ENCODE data around the gene MAGI2.

- TF ChIP-seq EZH2 (IDR thresholded peaks at IDR 0.05; ENCODE audit: borderline replicate concordance, low read depth, low read length, severe bottlenecking): no peak
- TF ChIP-seq CTCF (IDR thresholded peaks at IDR 0.05; ENCODE audit: borderline replicate concordance, extremely low read depth, low read length, poor library complexity, severe bottlenecking): no peak
These were observed 1432.6 kb downstream of the MAGI2 start for GRCh38 chr7:78020874-78021249.

Measured in DND-41 (cell line).